Kidney tubule cell (primary cell): Measurements from ENCODE around the gene NCOA3.

Experiments
- DNase-seq: peaks from one replicate; pipeline ENCODE4 v3.0.0-alpha.2; 2018; ENCODE audit warnings: low spot score

Gene NCOA3

GRCh38 chr20:47638851-47639250 is 137.2 kb downstream of the NCOA3 start:
- no peak for DNase-seq

DNA sequence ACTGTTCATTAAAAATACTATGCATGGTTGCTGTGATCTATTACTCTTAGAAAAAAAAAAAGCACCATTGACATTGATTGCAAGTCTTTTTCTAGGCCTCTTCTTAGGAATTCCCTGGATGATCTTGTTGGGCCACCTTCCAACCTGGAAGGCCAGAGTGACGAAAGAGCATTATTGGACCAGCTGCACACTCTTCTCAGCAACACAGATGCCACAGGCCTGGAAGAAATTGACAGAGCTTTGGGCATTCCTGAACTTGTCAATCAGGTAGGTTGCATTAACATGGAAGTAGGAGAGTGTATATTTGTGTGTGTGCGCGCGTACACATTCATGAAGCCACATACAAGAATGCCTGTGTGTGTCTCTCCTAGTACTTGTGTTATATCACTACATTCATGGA is 140.4 kb downstream of the NCOA3 start:
- no peak for DNase-seq

DNA sequence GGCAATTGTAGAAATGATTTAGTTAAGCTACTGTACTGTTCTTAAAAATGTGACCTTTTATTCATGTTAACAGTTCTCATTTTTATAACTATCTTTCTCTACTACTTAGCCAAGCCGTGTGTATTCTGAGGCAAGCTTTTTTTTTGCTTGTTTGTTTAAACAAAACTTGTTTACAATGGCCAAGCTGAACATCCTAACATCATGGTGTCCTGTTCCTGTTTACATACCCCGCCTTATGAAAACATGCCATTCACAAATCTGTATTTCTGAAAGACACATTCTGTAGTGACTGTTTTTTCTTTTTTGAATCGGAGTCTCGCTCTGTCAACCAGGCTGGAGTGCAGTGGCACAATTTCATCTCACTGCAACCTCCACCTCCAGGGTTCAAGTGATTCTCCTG is 140.9 kb downstream of the NCOA3 start:
- no peak for DNase-seq

- no peak for DNase-seq
These were observed 143.9 kb downstream of the NCOA3 start for GRCh38 chr20:47645632-47646031.

GRCh38 chr20:47647994-47648393 is 146.3 kb downstream of the NCOA3 start:
- no peak for DNase-seq

GRCh38 chr20:47648943-47649342 is 147.3 kb downstream of the NCOA3 start:
- DNase-seq = no peak

DNA sequence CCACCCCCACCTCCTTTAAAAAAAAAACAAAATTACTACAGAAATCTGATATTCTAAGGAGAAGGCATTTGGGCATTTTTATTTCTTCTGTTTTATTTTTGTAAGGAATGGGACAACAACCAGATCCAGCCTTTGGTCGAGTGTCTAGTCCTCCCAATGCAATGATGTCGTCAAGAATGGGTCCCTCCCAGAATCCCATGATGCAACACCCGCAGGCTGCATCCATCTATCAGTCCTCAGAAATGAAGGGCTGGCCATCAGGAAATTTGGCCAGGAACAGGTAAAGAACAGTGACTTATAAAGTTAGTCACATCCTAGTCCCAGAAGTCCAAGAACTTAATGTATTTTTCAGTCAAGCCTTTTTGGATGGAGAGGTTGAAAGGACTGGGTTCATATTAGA is 150.6 kb downstream of the NCOA3 start:
- no peak for DNase-seq

GRCh38 chr20:47652794-47653193 is 151.1 kb downstream of the NCOA3 start:
- no peak for DNase-seq

DNA sequence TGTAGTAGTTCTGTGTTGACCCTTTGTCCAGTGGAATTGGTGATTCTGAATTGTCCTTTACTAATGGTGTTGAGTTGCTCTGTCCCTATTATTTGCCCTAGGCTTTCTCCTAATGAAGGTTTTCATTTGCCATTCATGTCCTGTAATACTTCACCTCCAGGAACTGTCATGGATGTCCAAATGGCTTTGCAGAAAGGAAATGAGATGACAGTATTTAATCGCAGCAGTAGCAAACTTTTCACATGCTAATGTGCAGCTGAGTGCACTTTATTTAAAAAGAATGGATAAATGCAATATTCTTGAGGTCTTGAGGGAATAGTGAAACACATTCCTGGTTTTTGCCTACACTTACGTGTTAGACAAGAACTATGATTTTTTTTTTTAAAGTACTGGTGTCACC is 152.2 kb downstream of the NCOA3 start:
- DNase-seq = no peak

GRCh38 chr20:47654370-47654769 is 152.7 kb downstream of the NCOA3 start:
- no peak for DNase-seq

GRCh38 chr20:47655635-47656034 is 153.9 kb downstream of the NCOA3 start:
- DNase-seq = no peak

DNA sequence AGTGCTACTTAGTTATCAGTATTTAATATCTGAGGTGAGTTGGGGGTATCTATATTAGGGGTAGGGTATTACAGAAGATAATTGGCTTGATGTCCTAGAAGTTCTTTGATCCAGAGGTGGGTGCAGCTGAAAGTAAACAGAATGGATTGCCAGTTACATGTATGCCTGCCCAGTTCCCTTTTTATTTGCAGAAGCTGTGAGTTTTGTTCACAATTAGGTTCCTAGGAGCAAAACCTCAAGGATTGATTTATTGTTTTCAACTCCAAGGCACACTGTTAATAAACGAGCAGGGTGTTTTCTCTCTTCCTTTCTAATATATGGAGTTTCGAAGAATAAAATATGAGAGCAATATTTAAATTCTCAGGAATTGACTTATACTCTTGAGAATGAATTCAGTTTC is 154.6 kb downstream of the NCOA3 start:
- no peak for DNase-seq

GRCh38 chr20:47659904-47660601 is 158.4 kb downstream of the NCOA3 start:
- no peak for DNase-seq

- DNase-seq = no peak
These were observed 158.9 kb downstream of the NCOA3 start for GRCh38 chr20:47660602-47660905.

GRCh38 chr20:47660983-47661700 is 159.5 kb downstream of the NCOA3 start:
- DNase-seq = no peak

DNA sequence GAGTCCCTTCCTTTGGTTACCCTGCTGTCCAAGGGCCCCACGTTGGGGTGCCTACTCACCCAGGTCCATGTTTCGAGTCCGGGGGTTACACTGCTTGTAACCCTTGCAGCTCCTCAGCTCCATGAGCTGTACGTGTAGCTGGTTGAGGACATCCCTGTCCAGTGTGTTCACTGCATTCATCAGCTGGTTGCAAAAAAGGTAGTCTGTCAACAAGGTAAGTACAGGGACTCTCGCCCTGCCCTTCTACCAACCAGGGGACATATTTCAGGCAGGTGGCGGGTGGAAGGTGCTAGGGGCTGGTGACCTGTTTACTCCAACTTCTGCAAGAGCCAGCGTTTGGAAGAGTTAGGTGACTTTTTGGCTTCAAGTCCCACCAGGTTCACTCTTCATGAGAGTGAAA is 160.0 kb downstream of the NCOA3 start:
- DNase-seq = no peak

DNA sequence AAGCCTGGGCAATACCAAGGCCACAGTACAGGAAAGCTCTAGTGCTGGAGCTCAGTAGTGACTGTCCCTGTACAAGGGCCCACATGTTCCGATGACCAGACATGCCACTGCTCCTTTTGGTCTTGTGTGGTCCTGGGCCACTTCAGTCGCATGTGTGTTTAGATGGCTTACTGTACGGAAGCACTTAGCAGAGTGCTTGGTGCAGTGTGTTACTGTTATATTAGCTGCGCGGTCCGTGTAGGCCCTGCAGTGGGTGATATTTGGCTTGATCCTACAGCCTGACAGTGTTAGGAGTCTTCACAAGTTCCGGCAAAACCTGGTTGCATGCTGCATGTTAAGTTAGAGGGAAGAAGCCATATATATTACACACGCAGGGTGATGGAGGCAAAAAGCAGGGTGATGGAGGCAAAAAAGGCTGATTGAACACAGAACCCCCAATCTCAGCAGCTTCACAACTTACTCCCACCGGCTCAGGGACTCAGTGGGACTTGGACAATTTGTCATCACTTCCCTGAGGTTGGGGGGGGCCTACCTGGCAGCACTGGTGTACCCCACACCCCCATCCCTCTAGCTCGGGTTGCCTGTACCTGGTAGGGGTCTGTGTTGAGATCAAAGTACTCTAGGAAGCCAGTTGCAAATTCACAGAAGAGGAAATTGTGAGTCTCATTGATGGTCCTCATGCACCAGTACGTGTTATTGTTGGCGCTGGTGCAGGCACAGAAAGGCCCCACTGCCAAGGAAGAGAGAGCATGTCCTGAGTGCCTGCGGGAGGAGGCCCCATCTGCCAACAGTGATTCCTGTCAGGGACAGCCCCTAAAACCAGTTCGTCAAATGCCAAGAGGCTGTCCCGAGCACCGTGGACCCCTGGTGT is 161.0 kb downstream of the NCOA3 start:
- DNase-seq = no peak

GRCh38 chr20:47663354-47664067 is 161.8 kb downstream of the NCOA3 start:
- DNase-seq = peak; percentile 78

DNA sequence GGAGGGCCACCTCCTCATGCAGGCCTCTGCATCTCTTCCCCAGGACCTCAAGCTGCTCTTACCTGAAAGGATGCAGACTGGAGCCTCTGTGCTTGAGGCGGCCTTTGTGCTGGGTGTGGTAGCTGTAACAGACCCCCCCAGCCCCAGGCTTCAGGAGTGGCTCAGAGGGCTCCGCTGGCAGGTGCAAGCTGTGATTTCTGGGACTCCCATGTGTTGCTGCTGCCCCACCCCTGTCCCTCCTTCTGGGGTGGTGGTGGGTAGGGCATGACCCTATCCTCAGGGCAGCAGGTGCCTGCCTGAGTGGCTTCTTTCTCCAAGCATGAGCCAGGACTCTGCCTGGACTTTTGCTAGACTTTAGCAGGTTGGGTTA is 162.4 kb downstream of the NCOA3 start:
- no peak for DNase-seq

DNA sequence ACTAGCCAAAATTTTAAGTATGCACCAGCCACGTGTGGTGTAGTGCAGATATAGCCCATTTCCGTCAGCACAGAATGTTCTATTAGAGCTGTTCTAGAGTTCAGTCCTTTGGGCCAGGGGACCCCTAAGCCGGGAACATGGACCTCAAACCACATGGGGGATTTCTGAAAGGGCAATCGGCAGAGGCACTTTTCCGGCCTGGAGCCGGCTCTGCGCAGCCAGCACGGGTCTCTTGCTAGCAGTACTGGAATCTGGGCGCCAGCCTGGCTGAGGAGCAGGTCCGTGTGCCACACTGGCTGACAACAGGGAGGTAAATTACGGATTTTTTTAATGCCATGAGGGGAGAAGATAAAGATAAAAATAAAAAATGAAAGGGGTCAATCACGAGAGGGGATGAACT is 163.1 kb downstream of the NCOA3 start:
- DNase-seq = no peak

GRCh38 chr20:47665221-47665991 is 163.7 kb downstream of the NCOA3 start:
- DNase-seq = no peak

DNA sequence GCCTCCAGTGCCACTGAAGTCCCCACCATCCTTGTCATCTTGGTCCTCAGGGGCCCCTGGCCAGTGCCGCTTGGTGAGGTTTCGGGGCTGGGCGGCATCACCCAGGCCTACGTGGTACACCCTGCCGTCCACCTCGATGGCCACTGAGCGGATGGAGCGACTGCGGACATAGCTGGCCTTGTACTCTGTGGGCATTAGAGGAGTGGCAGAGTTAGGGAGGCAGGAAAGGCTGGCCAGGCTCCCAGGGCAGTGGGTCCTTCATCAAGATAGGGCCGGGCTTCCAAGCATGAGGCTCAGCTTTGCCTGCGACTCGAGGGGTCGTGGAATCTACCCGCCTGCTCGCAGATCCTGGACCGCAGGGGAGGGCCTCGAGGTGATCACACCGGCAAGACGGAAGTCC is 164.6 kb downstream of the NCOA3 start:
- no peak for DNase-seq
